ENCODE measurements around the gene ERVK3-1. TPM values are rescaled to one million over a fixed set of nuclear protein-coding genes. Genes with fewer than 3 reads are reported as not detected.

ERVK3-1 gene
- total and polyA plus RNA-seq, 2 of the 13 experiments (the other 11 are each of a cell fraction or from before 2014, with no cell fraction given) = 28.5 to 38.7 TPM

DNA sequence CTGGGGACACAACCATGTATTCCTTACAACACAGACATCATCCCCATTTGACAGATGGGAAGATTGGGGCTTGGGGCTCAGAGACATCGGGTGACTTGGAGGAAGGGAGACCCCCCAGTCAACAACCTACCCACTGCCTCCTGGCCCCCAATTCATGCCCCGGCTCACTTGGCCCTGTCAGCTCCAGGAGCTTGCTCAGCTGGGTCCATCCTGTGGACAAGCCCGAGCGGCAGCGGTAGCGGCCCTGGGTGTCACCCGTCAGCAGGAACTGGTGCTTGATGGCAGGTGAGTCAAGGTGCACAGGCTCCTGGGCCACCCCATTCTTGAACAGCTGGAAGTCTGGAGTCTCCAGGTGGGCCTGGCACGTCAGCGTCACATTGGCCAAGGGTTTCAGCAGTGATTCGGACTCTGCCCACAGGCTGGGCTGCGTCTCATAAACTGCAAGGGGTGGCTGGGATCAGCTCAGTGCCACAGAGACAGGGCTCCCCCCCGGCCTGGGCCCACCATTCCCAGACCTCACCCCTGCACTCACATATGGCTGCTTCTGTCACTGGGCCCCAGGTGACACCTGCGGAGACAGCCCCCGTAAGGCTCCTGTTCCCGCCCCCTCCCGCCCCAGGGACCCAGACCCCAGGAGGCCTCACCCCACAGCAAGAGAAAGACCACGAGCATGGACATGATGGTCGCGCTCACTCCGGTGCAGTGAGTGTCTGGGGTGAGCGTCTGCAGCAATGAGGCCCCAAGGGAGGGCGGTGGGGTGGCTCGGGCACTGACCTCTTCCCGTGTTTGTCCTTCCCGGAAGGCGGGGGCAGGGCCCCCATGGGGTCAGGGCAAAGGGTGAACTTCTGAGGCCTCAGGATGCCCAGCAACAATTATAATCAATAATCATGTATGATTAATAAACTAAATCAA is 47.8 kb downstream of the ERVK3-1 start, which contains the start of gene A1BG (continued):
- peak; percentile 69 for TF ChIP-seq PPARG (CRISPR knock-in tag; conservative IDR thresholded peaks at IDR 0.05)
- 0 out of 2 replicates have a peak, but pooled peaks have one; percentile 5 for TF ChIP-seq PHF21A (CRISPR knock-in tag; IDR thresholded peaks at IDR 0.05)
- TF ChIP-seq ZNF44 (CRISPR knock-in tag; IDR thresholded peaks at IDR 0.05) = no peak
- no peak for TF ChIP-seq MAFK (conservative IDR thresholded peaks at IDR 0.05 in 1 of 2, IDR thresholded peaks at IDR 0.05 in 1 of 2; ENCODE audit: low read length in 2 of 2)
- peak; percentile 18; the same call in 1 of the 2 replicates for TF ChIP-seq RBFOX2 (IDR thresholded peaks at IDR 0.05; ENCODE audit: low read depth, low read length)
- 0 out of 2 replicates have a peak, but pooled peaks have one; percentile 10 for TF ChIP-seq ZNF563 (CRISPR knock-in tag; IDR thresholded peaks at IDR 0.05)
- TF ChIP-seq ZNF878 (CRISPR knock-in tag; IDR thresholded peaks at IDR 0.05) = no peak
- TF ChIP-seq HNRNPL (IDR thresholded peaks at IDR 0.05; ENCODE audit: low read depth, low read length) = 0 out of 2 replicates have a peak, but pooled peaks have one; percentile 17
- no peak for TF ChIP-seq SOX13 (IDR thresholded peaks at IDR 0.05)
- TF ChIP-seq SOX13 (CRISPR knock-in tag; conservative IDR thresholded peaks at IDR 0.05 in 1 of 2, IDR thresholded peaks at IDR 0.05 in 1 of 2) = peak in 1 of 2 experiments; percentile 53; a peak in 2 of 4 replicates
- TF ChIP-seq ZNF383 (CRISPR knock-in tag; IDR thresholded peaks at IDR 0.05; ENCODE audit: borderline replicate concordance) = no peak
- TF ChIP-seq, protein P1, sequence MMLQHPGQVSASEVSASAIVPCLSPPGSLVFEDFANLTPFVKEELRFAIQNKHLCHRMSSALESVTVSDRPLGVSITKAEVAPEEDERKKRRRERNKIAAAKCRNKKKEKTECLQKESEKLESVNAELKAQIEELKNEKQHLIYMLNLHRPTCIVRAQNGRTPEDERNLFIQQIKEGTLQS (CRISPR knock-in tag; IDR thresholded peaks at IDR 0.05) = no peak
- TF ChIP-seq ZNF607 (CRISPR knock-in tag; IDR thresholded peaks at IDR 0.05; ENCODE audit: borderline replicate concordance) = no peak; the same call in 1 of the 2 replicates
- no peak for TF ChIP-seq GFI1 (CRISPR knock-in tag; IDR thresholded peaks at IDR 0.05; ENCODE audit: borderline replicate concordance)
- no peak for TF ChIP-seq POGZ (CRISPR knock-in tag; IDR thresholded peaks at IDR 0.05)
- no peak for TF ChIP-seq MED13 (CRISPR knock-in tag; IDR thresholded peaks at IDR 0.05)
- peak; percentile 56; the same call in 1 of the 2 replicates for TF ChIP-seq ZFX (CRISPR knock-in tag; IDR thresholded peaks at IDR 0.05; ENCODE audit: low read depth)
- TF ChIP-seq ZNF644 (CRISPR knock-in tag; IDR thresholded peaks at IDR 0.05; ENCODE audit: low read depth) = no peak
- no peak for TF ChIP-seq PHF5A (CRISPR knock-in tag; IDR thresholded peaks at IDR 0.05; ENCODE audit: low read depth, unreplicated experiment)
- TF ChIP-seq KDM5B (CRISPR knock-in tag; IDR thresholded peaks at IDR 0.05; ENCODE audit: borderline replicate concordance) = no peak
- TF ChIP-seq RORA (CRISPR knock-in tag; IDR thresholded peaks at IDR 0.05) = no peak
- no peak for TF ChIP-seq HDAC6 (IDR thresholded peaks at IDR 0.05; ENCODE audit: low read depth, low read length)
- TF ChIP-seq, protein P2, sequence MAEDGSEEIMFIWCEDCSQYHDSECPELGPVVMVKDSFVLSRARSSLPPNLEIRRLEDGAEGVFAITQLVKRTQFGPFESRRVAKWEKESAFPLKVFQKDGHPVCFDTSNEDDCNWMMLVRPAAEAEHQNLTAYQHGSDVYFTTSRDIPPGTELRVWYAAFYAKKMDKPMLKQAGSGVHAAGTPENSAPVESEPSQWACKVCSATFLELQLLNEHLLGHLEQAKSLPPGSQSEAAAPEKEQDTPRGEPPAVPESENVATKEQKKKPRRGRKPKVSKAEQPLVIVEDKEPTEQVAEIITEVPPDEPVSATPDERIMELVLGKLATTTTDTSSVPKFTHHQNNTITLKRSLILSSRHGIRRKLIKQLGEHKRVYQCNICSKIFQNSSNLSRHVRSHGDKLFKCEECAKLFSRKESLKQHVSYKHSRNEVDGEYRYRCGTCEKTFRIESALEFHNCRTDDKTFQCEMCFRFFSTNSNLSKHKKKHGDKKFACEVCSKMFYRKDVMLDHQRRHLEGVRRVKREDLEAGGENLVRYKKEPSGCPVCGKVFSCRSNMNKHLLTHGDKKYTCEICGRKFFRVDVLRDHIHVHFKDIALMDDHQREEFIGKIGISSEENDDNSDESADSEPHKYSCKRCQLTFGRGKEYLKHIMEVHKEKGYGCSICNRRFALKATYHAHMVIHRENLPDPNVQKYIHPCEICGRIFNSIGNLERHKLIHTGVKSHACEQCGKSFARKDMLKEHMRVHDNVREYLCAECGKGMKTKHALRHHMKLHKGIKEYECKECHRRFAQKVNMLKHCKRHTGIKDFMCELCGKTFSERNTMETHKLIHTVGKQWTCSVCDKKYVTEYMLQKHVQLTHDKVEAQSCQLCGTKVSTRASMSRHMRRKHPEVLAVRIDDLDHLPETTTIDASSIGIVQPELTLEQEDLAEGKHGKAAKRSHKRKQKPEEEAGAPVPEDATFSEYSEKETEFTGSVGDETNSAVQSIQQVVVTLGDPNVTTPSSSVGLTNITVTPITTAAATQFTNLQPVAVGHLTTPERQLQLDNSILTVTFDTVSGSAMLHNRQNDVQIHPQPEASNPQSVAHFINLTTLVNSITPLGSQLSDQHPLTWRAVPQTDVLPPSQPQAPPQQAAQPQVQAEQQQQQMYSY (CRISPR knock-in tag; IDR thresholded peaks at IDR 0.05) = no peak
- TF ChIP-seq HCFC1 (IDR thresholded peaks at IDR 0.05; ENCODE audit: low read depth, low read length) = no peak
- peak; percentile 82 to 94 for TF ChIP-seq NR2F1 (CRISPR knock-in tag; IDR thresholded peaks at IDR 0.05)
- TF ChIP-seq BRD4 (CRISPR knock-in tag; IDR thresholded peaks at IDR 0.05) = 0 out of 2 replicates have a peak, but pooled peaks have one; percentile 18
- 0 out of 2 replicates have a peak, but pooled peaks have one; percentile 47 for TF ChIP-seq ZNF232 (CRISPR knock-in tag; IDR thresholded peaks at IDR 0.05; ENCODE audit: borderline replicate concordance)
